ENCODE data around the gene DOK5. TPM values are rescaled to one million over a fixed set of nuclear protein-coding genes. Genes with fewer than 3 reads are reported as not detected.

Gene DOK5
- total RNA-seq, 1 experiment from 2014 or later: 4.9 TPM

DNA sequence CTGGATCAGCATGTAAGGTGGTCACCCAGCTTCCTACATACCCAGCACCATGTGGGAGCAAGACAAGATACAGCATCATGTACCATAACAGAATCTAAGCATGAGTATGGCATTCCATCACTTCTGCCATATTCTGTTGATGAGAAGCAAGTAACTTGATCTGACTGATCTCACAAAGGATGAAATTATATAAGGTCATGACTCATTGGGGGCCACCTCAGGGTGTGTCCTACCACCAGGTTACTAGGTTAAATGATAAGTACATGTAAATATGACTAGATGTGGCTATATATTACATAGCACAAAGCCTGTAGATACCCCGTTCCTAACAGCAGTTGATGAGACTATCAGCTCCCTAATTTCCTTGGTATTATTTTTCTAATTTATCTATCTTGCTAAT lies 213.1 kb downstream of the DOK5 start:
- no peak for DNase-seq (ENCODE audit: low spot score)
- H3K27ac ChIP-seq (ENCODE audit: low read depth, low read length, poor library complexity, severe bottlenecking): no peak overlapping the region
- BruUV-seq (replicated peaks): no TSS peak
- H3K4me1 ChIP-seq (ENCODE audit: insufficient read depth, low read length, poor library complexity, severe bottlenecking): no peaks in the 10 kb centered on the region
- POLR2A ChIA-PET (ENCODE audit: low non-redundant PET): no interaction called here
- intact Hi-C loops (cut with micrococcal nuclease; ENCODE audit: unreplicated experiment): no loop called here
- peaks cover 48% of the 10 kb centered on the region for H3K27me3 ChIP-seq (replicated peaks; ENCODE audit: insufficient read depth, low read depth, low read length, poor library complexity)
- TF ChIP-seq CTCF (conservative IDR thresholded peaks at IDR 0.05; ENCODE audit: low read depth, low read length) (no peak), EZH2 (IDR thresholded peaks at IDR 0.05; ENCODE audit: borderline replicate concordance, low read depth, low read length, poor library complexity, severe bottlenecking) (no peak)
- CTCF ChIA-PET: no interaction called here
- H3K9me3 ChIP-seq (ENCODE audit: low read depth, low read length, poor library complexity, severe bottlenecking): no peaks in the 10 kb centered on the region
- no peaks in the 10 kb centered on the region for H3K36me3 ChIP-seq (ENCODE audit: insufficient read depth, low read length, poor library complexity, severe bottlenecking)
- no peak overlapping the region for H3K4me3 ChIP-seq (ENCODE audit: low read depth, low read length, poor library complexity, severe bottlenecking)

- no peaks in the 10 kb centered on the region for H3K9me3 ChIP-seq (ENCODE audit: low read depth, low read length, poor library complexity, severe bottlenecking)
- TF ChIP-seq EZH2 (IDR thresholded peaks at IDR 0.05; ENCODE audit: borderline replicate concordance, low read depth, low read length, poor library complexity, severe bottlenecking) (no peak), CTCF (conservative IDR thresholded peaks at IDR 0.05; ENCODE audit: low read depth, low read length) (no peak)
- ChIA-PET POLR2A (ENCODE audit: low non-redundant PET) (no interaction called here), CTCF (no interaction called here)
- DNase-seq (ENCODE audit: low spot score): no peak
- H3K27me3 ChIP-seq (replicated peaks; ENCODE audit: insufficient read depth, low read depth, low read length, poor library complexity): peaks cover 38% of the 10 kb centered on the region
- H3K27ac ChIP-seq (ENCODE audit: low read depth, low read length, poor library complexity, severe bottlenecking): no peak overlapping the region
- no TSS peak for BruUV-seq (replicated peaks)
- no peaks in the 10 kb centered on the region for H3K36me3 ChIP-seq (ENCODE audit: insufficient read depth, low read length, poor library complexity, severe bottlenecking)
- intact Hi-C loops (cut with micrococcal nuclease; ENCODE audit: unreplicated experiment): no loop called here
- H3K4me3 ChIP-seq (ENCODE audit: low read depth, low read length, poor library complexity, severe bottlenecking): no peak overlapping the region
- no peaks in the 10 kb centered on the region for H3K4me1 ChIP-seq (ENCODE audit: insufficient read depth, low read length, poor library complexity, severe bottlenecking)
These were observed 214.9 kb downstream of the DOK5 start for GRCh38 chr20:54690323-54690722.

DNA sequence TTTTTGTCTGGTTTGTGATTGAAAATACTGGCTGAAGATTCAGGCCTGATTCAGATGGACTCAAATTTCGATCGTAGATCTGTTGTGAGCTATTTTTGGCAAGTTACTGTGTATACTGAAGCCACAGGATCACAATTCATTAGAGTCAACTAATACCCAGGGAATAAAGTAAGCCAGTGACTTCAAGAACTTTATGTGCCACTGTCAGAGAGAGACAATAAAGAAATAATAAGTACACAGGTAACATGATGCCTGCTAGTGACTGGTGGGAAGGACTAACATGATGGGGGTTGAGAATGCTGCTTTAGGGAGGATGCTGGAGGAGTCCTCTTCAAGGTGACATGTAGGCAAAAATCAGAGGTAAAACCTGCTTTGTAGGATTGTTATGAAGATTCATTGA lies 215.9 kb downstream of the DOK5 start:
- no peaks in the 10 kb centered on the region for H3K9me3 ChIP-seq (ENCODE audit: low read depth, low read length, poor library complexity, severe bottlenecking)
- H3K36me3 ChIP-seq (ENCODE audit: insufficient read depth, low read length, poor library complexity, severe bottlenecking): no peaks in the 10 kb centered on the region
- CTCF ChIA-PET: no interaction called here
- peaks cover 37% of the 10 kb centered on the region for H3K27me3 ChIP-seq (replicated peaks; ENCODE audit: insufficient read depth, low read depth, low read length, poor library complexity)
- POLR2A ChIA-PET (ENCODE audit: low non-redundant PET): interaction anchor here (0.6 kb wide), 1 partner anchor 478 kb away, joined by 3 read pairs; no protein-coding TSS in a partner anchor
- H3K27ac ChIP-seq (ENCODE audit: low read depth, low read length, poor library complexity, severe bottlenecking): no peak overlapping the region
- DNase-seq (ENCODE audit: low spot score): no peak
- TF ChIP-seq CTCF (conservative IDR thresholded peaks at IDR 0.05; ENCODE audit: low read depth, low read length) (no peak), EZH2 (IDR thresholded peaks at IDR 0.05; ENCODE audit: borderline replicate concordance, low read depth, low read length, poor library complexity, severe bottlenecking) (no peak)
- no peak overlapping the region for H3K4me3 ChIP-seq (ENCODE audit: low read depth, low read length, poor library complexity, severe bottlenecking)
- H3K4me1 ChIP-seq (ENCODE audit: insufficient read depth, low read length, poor library complexity, severe bottlenecking): no peaks in the 10 kb centered on the region
- BruUV-seq (replicated peaks): no TSS peak
- intact Hi-C loops (cut with micrococcal nuclease; ENCODE audit: unreplicated experiment): no loop called here

Measured in A673 (cell line).